NOMO-1 (cell line): Measurements from ENCODE around the gene DCC.

Source experiments
- DNase-seq, 2 experiments: peaks; one replicate each; lab custom pipeline; 2025; ENCODE audit not compliant: unreplicated experiment in 2 of 2; lab: John Stamatoyannopoulos, UW

The DCC gene

DNA sequence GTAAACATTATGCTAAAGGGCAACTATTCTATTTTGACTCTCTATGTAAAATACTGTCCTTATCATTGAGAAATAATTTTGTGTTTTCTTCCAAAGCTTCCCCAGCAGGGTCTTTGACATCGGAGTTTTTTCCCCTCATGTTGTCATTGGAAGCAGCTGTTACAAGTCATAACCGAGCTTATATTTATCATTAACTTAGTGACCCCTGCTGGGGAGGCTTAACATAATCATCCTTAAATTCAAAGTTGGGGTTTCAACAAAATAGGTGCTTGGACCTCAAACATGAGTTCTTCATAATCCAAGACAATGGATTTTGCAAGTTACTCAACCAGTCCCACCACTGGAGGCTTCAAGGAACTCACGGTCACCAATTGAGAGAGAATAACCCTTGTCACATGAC, 330.9 kb downstream of the DCC start:
- DNase-seq, result no peak

DNA sequence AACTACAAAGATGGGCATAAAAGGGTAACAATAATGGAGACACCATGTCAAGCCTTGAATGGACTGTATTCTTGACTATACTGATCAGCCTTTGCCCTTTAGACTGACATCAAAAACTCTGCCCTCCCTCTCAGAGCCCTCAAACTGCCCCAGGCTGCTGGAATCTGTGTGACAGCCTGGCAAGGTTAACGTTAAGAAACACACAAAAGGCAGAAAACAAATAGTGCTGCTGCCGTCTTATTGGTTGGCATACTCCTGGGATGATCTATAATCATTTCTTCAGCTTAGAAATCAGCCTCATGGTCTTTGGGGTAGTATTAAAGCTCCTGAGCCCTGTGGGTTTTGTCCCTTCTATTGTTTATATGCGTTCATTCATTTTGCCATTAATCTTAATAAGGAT, 338.0 kb downstream of the DCC start:
- DNase-seq, result no peak

- DNase-seq, result no peak
Measured at GRCh38 chr18:52678551-52678950, 338.6 kb downstream of the DCC start.

GRCh38 chr18:52679354-52679753, 339.4 kb downstream of the DCC start:
- DNase-seq, result no peak

DNA sequence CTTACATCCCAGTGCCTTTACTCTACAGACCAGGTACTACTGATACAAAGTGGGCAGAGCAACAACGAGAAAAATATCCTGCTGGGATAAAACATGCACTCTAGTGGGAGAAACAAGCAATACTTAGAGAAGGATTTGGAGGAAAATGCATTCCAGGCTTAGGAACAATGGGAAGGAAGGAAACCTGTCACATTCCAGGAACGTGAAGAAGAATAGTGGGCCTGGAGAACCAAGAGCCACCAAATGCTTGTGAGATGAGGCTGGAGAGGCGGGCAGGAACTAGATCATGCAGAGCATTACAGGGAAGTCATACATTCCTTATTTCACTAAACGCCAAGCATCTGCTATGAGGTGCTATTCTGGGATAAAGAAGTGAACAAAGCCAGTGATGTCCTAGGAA, 342.3 kb downstream of the DCC start:
- DNase-seq, result no peak

DNA sequence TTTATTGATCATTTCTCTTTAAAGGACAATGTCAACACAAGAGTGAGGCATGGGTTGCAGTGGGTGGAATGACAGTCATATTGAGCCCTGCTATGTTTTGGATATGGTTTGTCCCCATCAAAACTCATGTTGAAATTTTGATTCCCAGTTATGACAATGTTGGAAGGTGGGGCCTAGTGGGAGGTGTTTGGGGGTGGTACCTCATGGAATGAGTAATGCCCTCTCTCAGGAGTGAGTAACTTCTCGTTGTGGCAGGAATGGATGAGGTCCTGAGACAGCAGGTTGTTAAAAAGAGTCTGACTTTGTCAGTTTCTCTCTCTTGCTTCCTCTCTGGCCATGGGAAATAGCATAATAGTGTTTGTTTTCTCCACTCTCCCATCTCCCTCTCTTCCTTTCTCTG, 345.3 kb downstream of the DCC start:
- DNase-seq, result no peak

GRCh38 chr18:52691841-52692240, 351.8 kb downstream of the DCC start:
- no peak for DNase-seq

DNA sequence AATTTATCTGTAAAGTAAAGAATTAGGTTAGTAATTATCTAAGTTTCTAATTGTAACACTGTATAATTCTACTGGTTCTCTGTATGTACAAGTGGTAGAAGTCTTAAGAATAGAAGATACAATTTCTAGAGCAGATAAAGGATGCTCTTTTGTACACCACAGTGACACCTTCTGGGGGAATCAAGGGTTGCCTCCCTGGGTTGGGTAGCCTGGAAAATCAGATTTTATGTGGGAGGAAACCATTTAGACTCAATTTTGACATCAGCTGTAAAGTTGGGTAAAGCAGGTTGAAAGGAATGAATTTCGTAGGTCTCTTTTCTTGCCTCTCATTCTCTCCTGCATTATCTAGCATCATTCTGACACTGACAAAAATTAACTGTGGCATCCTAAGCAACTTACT, 354.8 kb downstream of the DCC start:
- no peak for DNase-seq

DNA sequence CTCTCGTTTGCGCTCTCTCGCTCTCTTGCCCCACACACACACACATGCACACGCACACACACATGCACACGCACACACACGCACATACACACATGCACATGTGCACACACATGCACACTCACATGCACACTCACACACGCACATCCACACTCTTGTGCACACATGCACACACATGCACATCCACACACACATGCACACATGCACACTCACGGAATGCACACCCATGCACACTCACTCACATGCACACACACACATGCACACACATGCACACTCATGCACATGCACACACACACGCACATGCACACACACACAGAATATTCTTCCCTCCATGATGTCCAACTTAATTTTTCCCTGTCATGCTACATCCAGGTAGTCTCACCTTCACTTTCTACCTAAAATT, 360.1 kb downstream of the DCC start:
- DNase-seq, result no peak

DNA sequence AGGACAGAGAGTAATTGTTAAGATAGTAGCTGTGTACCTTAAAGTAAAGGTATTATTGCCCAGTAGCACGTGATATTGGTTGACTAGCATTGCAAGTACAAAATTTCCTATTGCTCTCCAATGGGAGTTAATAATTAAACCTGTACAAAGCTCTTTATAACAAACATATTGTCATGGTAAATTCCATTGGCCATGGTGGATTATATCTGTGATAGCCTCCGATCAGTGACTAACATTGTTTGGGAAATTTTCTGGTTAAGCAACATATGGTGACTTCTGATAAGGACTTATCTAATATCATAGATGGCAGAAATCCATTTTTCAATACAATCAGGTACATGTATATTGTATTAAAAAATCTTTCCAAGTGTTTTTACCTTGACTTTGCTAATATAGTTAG, 360.8 kb downstream of the DCC start:
- no peak for DNase-seq

DNA sequence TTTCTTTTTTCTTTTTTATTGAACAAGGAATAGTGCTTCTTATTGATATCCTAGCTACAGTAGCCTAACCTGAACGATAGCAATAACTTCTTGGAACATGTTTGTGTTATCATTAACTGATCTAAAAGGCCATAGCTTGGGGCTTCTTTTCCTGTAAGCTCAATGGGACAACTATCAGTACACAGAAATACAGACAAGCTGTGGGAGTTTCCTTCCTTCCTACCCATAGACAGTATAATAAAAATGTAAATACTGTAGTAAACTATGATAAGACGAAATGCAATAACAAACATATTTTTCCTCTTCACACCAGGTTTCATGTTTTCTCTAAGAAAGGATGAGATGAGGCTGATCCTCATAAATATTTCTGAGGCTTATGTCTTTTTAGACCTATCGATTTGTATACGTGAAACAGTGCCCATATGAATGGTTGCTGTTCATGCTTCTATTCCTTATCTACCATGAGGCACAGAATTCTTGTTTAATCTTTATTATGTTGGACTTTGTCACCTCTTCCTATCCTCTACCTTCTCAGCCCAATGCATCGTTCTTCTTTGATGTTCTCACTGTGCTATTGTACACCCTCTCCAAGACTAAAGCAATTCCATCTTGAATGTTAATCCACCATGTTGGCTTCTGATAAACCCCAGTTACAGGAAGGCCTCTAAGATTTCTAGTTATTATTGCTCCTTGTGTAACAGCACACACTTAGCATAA, 361.4 kb downstream of the DCC start:
- DNase-seq, result no peak

GRCh38 chr18:52715421-52715820, 375.4 kb downstream of the DCC start:
- DNase-seq, result no peak

DNA sequence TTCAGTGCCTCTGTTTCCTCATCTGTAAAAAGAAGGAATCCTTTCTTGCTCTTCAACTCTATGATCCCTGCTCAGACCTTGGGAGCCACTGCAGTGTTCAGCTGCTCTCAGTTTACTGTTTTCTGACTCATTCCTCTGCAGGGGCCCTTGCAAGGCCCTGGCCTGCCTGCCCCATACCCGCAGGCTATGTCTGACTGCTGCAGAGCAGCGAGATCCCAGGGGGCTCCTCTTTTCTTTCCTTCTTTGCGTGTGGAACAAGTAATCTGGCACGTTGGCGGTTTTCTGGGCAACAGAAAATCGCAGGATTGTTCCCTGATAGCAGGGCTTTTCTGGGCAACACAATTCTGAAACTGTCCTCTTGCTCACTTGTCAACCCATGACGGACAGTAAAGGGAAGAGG, 376.0 kb downstream of the DCC start:
- no peak for DNase-seq

- DNase-seq, result no peak
Measured at GRCh38 chr18:52716973-52717372, 377.0 kb downstream of the DCC start.

GRCh38 chr18:52722904-52723303, 382.9 kb downstream of the DCC start:
- no peak for DNase-seq

GRCh38 chr18:52723550-52723970, 383.6 kb downstream of the DCC start:
- DNase-seq, result no peak

- no peak for DNase-seq
Measured at GRCh38 chr18:52730972-52731619, 391.1 kb downstream of the DCC start.

- DNase-seq, result no peak
Measured at GRCh38 chr18:52738946-52739345, 398.9 kb downstream of the DCC start.

DNA sequence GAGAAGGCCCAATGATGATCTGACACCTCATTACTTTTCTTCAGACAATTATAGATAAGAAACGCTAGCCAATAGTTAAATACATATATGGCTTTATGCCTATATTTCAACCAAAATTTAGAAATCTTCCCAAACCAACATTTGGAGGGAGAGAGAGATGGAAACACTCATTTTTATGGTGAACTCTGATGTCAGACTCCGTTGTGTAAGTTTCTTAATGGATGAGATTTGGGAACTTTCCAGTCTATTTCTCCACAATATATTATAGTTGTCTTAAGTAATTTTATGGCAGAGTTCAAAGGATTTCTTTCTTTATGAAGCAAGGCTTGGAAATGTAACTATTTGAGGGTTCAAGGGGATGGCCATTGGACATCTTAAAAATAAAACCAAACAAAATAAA, 407.0 kb downstream of the DCC start:
- no peak for DNase-seq

DNA sequence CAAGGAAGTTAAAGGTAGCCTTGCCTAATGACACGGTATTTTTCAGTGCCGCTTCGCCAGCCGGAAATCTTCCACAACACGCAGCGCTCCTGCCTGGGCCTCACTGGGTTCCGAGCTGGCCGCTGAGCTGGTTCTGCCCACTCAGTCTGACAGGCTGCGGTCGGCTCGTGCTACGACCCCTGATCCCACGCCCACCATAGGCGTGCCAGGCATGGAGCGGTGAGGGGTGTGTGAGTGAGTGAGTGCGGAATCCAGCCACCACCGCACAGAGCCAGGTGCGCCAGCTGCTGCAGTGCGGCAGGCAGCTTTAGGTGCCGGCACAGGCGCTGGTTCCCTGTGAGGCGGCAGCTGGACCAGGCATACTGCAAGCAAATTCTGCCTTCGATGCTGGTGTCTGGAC, 407.9 kb downstream of the DCC start:
- DNase-seq, result no peak

- DNase-seq, result no peak
Measured at GRCh38 chr18:52748343-52748742, 408.3 kb downstream of the DCC start.

GRCh38 chr18:52749542-52749941, 409.5 kb downstream of the DCC start:
- DNase-seq, result no peak

- DNase-seq, result no peak
Measured at GRCh38 chr18:52750995-52751394, 411.0 kb downstream of the DCC start.
